Measurements from ENCODE around the gene KLRC2. TPM values are rescaled to one million over a fixed set of nuclear protein-coding genes. Genes with fewer than 3 reads are reported as not detected.
"Not testable (repeated sequence)": the region's sequence is repeated elsewhere in the genome, so short reads cannot be mapped to it uniquely, and the experiment has no call there.

The KLRC2 gene
- polyA plus RNA-seq, 1 experiment = not detected

DNA sequence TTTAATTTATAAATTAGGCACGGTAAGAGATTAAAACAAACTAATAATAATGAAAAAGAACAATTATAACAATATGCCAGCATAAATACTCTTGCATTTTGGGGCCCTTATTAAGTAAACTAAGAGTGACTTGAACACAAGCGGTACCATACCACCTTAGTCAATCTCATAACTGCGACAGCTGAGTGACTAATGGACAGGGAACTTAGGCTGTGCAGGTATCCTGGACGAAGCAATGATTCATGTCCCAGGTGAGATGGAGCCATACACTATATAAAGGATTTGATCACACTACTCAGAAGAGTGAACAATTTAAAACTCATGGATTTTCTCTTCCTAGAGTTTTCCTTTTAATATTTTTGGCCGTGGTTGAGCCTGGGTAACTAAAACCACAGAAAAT lies 30.5 kb downstream of the KLRC2 start:
- Histone ChIP-seq H3K4me3 (ENCODE audit: low read depth, low read length) (no peak overlapping the region), H3K27ac (ENCODE audit: low read depth, low read length) (no peak overlapping the region), H3K9me3 (ENCODE audit: control insufficient read depth, insufficient read depth, low read length) (no peaks in the 10 kb centered on the region), H3K27me3 (ENCODE audit: control insufficient read depth, insufficient read depth, low read length) (no peaks in the 10 kb centered on the region)
- TF ChIP-seq, protein P1, sequence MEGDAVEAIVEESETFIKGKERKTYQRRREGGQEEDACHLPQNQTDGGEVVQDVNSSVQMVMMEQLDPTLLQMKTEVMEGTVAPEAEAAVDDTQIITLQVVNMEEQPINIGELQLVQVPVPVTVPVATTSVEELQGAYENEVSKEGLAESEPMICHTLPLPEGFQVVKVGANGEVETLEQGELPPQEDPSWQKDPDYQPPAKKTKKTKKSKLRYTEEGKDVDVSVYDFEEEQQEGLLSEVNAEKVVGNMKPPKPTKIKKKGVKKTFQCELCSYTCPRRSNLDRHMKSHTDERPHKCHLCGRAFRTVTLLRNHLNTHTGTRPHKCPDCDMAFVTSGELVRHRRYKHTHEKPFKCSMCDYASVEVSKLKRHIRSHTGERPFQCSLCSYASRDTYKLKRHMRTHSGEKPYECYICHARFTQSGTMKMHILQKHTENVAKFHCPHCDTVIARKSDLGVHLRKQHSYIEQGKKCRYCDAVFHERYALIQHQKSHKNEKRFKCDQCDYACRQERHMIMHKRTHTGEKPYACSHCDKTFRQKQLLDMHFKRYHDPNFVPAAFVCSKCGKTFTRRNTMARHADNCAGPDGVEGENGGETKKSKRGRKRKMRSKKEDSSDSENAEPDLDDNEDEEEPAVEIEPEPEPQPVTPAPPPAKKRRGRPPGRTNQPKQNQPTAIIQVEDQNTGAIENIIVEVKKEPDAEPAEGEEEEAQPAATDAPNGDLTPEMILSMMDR (IDR thresholded peaks at IDR 0.05; ENCODE audit: low read depth, low read length) = no peak
- CTCF ChIA-PET = interaction anchor here (1.4 kb wide), 1 partner anchor 158 kb away, joined by 3 read pairs; no protein-coding TSS in a partner anchor
- POLR2A ChIA-PET = no interaction called here
- no peak for DNase-seq (ENCODE audit: low read depth, low spot score)

DNA sequence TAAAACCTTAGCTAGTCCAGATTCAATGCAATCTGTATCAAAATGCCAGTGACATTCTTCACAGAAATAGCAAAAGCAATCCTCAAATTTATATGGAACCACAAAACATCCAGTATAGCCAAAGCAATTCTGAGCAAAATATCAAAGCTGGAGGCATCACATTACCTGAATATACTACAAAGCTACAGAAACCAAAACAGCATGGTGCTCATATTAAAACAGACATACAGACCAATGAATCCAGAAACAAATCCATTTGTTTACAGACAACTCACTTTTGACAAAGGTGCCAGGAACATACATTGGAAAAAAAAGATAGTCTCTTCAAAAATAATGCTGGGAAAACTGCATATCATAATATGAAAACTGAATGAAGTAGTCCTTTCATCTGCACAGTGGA lies 31.0 kb downstream of the KLRC2 start:
- no peak for DNase-seq (ENCODE audit: low read depth, low spot score)
- Histone ChIP-seq H3K4me3 (ENCODE audit: low read depth, low read length) (no peak overlapping the region), H3K27ac (ENCODE audit: low read depth, low read length) (no peak overlapping the region), H3K27me3 (ENCODE audit: control insufficient read depth, insufficient read depth, low read length) (no peaks in the 10 kb centered on the region), H3K9me3 (ENCODE audit: control insufficient read depth, insufficient read depth, low read length) (no peaks in the 10 kb centered on the region)
- CTCF ChIA-PET = interaction anchor here (1.4 kb wide), 1 partner anchor 159 kb away, joined by 3 read pairs; no protein-coding TSS in a partner anchor
- TF ChIP-seq, protein P1 (IDR thresholded peaks at IDR 0.05; ENCODE audit: low read depth, low read length) = no peak
- POLR2A ChIA-PET = no interaction called here

DNA sequence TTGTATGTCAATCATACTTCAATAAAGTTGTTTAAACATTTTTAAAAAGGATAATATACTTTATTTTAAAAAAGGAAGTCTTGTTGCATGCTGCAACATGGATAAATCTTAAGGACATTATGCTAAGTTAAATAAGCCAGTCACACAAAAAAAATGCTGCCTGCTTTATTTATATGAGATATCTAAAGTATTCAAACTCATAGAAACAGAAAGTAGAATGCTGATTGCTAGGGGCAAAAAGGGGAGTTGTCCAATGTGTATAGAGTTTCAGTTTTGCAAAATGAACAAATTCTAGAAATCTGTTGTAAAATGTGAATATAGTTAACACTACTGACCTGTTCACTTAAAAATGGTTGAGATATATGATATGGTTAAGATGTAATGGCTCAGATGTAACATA lies 35.0 kb downstream of the KLRC2 start:
- TF ChIP-seq, protein P1 (IDR thresholded peaks at IDR 0.05; ENCODE audit: low read depth, low read length) = no peak
- H3K9me3 ChIP-seq (ENCODE audit: control insufficient read depth, insufficient read depth, low read length) = no peaks in the 10 kb centered on the region
- ChIA-PET CTCF (no interaction called here), POLR2A (no interaction called here)
- DNase-seq (ENCODE audit: low read depth, low spot score) = no peak
- no peak overlapping the region for H3K27ac ChIP-seq (ENCODE audit: low read depth, low read length)
- H3K27me3 ChIP-seq (ENCODE audit: control insufficient read depth, insufficient read depth, low read length) = no peaks in the 10 kb centered on the region
- no peak overlapping the region for H3K4me3 ChIP-seq (ENCODE audit: low read depth, low read length)

DNA sequence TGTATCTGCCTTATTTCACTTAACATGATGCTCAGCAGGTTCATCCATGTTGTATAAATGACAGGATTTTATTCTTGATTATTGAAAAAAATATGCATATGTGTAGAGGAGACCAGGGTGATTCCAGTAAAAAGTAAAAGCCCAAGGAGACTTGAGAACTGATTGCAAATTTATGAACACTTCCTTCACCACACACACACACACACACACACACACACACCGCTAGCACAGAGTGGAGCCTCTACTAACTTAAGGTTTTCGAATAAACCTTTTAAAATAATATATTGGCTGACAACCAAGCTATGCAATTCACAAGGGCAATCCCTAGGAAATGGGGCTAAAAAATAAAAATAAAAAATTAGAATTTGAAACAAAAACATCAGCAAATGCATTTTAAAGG lies 37.6 kb downstream of the KLRC2 start:
- Histone ChIP-seq H3K27me3 (ENCODE audit: control insufficient read depth, insufficient read depth, low read length) (no peaks in the 10 kb centered on the region), H3K9me3 (ENCODE audit: control insufficient read depth, insufficient read depth, low read length) (no peaks in the 10 kb centered on the region), H3K27ac (ENCODE audit: low read depth, low read length) (no peak overlapping the region), H3K4me3 (ENCODE audit: low read depth, low read length) (no peak overlapping the region)
- ChIA-PET POLR2A (no interaction called here), CTCF (no interaction called here)
- TF ChIP-seq, protein P1 (IDR thresholded peaks at IDR 0.05; ENCODE audit: low read depth, low read length) = no peak
- no peak for DNase-seq (ENCODE audit: low read depth, low spot score)

DNA sequence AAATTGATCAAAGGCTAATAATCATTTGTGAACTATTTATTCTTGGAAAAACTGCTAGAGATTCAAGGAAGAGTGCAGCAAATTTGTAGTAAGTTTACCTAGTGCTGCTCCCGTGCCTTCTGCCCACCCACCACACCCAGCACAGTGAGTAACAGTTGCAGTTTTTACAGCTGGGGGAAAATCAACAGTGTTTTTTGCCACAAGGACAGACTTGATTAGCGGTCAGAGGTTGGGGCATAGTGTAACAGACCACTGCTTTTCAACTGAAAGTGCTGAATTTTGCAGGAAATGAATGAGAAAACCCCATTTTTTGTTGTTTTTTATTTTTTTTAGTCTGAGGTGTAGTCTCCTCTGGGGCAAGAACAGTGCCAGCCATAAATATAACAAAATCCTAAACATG lies 38.5 kb downstream of the KLRC2 start:
- DNase-seq (ENCODE audit: low read depth, low spot score) = no peak
- ChIA-PET CTCF (no interaction called here), POLR2A (interaction anchor here (0.6 kb wide), 1 partner anchor 277 kb away, joined by 7 read pairs; no protein-coding TSS in a partner anchor)
- Histone ChIP-seq H3K4me3 (ENCODE audit: low read depth, low read length) (no peak overlapping the region), H3K27ac (ENCODE audit: low read depth, low read length) (no peak overlapping the region), H3K9me3 (ENCODE audit: control insufficient read depth, insufficient read depth, low read length) (no peaks in the 10 kb centered on the region), H3K27me3 (ENCODE audit: control insufficient read depth, insufficient read depth, low read length) (no peaks in the 10 kb centered on the region)
- TF ChIP-seq, protein P1 (IDR thresholded peaks at IDR 0.05; ENCODE audit: low read depth, low read length) = no peak

DNA sequence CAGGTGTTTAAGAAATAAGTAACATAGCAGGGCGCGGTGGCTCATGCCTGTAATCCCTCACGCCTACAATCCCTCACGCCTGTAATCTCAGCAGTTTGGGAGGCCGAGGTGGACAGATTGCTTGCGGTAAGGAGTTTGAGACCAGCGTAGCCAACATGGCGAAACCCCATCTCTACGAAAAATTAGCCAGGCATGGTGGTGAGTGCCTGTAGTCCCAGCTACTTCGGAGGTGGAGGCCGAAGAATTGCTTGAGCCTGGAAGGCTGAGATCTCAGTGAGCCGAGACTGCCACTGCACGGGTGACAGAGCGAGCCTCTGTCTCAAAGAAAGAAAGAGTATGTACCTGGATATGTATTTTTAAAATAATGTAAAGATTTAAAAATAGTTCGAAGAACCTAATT lies 39.6 kb downstream of the KLRC2 start:
- H3K4me3 ChIP-seq (ENCODE audit: low read depth, low read length); H3K27ac ChIP-seq (ENCODE audit: low read depth, low read length); CTCF ChIA-PET; H3K9me3 ChIP-seq (ENCODE audit: control insufficient read depth, insufficient read depth, low read length); POLR2A ChIA-PET; DNase-seq (ENCODE audit: low read depth, low spot score); H3K27me3 ChIP-seq (ENCODE audit: control insufficient read depth, insufficient read depth, low read length): not testable (repeated sequence)
